ENCODE results near the gene PDGFRB. TPM values are rescaled to one million over a fixed set of nuclear protein-coding genes. Genes with fewer than 3 reads are reported as not detected.
"Not testable (repeated sequence)": the region's sequence is repeated elsewhere in the genome, so short reads cannot be mapped to it uniquely, and the experiment has no call there.

The PDGFRB gene
- polyA plus RNA-seq, 1 donor from 2014 or later, result 0.45 TPM

DNA sequence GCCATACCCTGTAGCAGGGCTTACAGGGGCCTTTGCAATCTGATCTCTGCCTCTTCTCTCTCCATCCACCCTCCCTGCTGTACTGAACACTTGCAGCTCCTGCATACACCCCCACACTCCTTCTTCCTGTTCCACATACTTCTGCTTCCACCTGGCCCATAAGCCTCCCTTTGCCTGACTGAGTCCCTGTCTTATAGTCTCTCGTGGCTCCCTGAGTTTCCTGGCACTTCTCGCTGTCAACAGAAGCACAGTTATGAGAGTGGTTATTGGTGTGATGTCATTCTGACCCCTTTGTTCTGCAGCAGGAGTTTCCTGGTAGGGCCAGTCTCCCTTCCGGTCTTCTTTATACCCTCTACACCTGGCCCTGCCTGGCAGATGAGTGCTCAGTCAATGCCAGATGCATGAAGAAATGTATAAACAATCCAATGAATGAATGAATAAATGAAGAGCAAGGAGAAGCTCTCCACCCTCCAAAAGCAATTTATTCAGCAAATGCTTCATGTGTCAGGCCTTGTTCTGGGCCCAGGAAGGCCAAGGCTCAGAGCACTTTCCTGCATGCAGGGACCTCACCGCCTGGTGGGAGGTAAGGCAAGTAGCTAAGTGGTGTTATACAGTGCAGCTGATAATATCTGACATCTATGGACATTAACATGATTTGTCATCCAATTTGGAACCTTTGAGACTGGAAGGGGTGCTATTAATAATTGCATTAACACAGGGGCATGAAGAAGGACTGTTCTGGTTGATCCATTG, 48.8 kb downstream of the PDGFRB start:
- Mint-ChIP-seq H3K27me3 (no peaks in the 10 kb centered on the region), H3K4me1 (peaks cover 3 to 8% (median 4%) of the 10 kb centered on the region in 3 donors), H3K36me3 (peaks cover 1% of the 10 kb centered on the region), H3K27ac (no peak overlapping the region), H3K4me3 (no peak overlapping the region), H3K9me3 (no peaks in the 10 kb centered on the region)

DNA sequence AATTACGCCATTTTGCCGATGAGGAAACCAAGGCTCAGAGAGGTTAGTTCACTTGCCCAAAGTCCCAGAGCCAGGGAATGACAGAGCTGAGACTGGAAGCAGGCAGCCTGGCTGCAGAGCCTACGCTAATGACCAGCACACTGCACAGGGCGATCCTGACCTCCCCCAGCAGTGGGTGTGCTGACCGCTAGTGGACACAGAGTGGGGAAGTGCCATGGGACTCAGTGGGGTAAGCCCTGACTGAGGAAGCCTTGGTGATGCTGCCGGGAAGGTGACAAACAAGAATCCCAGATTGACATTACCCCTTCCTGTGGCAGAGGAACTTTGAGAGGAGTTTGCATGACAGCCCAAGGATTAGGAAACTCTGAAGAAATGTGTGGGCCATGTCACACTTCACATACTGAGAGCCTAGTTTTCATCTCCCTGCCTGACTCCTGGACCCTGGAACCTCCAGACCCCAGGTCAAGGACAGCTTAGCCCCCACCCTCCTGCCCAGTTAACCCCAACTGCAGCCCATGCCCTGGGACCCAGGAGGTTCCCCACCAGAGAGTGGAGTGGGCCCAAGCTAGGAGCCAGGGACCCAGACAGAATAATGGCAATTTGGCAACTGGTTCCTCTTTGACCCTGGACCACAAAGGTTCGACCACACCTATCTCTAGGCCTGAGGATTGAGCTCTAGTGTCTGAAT, 49.6 kb downstream of the PDGFRB start:
- Mint-ChIP-seq H3K27ac (no peak overlapping the region), H3K4me1 (peaks cover 3 to 9% (median 4%) of the 10 kb centered on the region in 3 donors), H3K4me3 (no peak overlapping the region), H3K27me3 (no peaks in the 10 kb centered on the region), H3K9me3 (no peaks in the 10 kb centered on the region), H3K36me3 (peaks cover 1% of the 10 kb centered on the region)

DNA sequence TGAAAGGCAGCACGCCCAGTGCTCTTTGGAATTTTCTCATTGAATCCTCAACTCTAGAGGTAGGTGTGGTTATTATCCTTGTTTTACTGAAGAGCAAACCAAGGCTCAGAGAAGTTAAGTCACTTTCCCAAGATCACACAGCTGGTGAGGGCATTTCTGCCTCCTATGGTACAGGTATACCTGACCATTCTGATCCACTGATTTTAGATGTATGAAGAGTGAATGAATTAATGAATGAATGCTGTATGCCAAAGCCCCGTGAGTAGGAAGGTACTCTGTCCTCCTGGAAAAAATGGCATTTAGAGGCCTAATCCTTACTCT, 51.1 kb downstream of the PDGFRB start:
- H3K4me1 Mint-ChIP-seq, result peaks cover 3 to 9% (median 4%) of the 10 kb centered on the region in 3 donors
- H3K4me3 Mint-ChIP-seq, result no peak overlapping the region
- H3K27me3 Mint-ChIP-seq, result no peaks in the 10 kb centered on the region
- peaks cover 0 to 2% (median 0%) of the 10 kb centered on the region in 3 donors for H3K9me3 Mint-ChIP-seq
- H3K36me3 Mint-ChIP-seq, result peaks cover 1% of the 10 kb centered on the region
- no peak overlapping the region for H3K27ac Mint-ChIP-seq

DNA sequence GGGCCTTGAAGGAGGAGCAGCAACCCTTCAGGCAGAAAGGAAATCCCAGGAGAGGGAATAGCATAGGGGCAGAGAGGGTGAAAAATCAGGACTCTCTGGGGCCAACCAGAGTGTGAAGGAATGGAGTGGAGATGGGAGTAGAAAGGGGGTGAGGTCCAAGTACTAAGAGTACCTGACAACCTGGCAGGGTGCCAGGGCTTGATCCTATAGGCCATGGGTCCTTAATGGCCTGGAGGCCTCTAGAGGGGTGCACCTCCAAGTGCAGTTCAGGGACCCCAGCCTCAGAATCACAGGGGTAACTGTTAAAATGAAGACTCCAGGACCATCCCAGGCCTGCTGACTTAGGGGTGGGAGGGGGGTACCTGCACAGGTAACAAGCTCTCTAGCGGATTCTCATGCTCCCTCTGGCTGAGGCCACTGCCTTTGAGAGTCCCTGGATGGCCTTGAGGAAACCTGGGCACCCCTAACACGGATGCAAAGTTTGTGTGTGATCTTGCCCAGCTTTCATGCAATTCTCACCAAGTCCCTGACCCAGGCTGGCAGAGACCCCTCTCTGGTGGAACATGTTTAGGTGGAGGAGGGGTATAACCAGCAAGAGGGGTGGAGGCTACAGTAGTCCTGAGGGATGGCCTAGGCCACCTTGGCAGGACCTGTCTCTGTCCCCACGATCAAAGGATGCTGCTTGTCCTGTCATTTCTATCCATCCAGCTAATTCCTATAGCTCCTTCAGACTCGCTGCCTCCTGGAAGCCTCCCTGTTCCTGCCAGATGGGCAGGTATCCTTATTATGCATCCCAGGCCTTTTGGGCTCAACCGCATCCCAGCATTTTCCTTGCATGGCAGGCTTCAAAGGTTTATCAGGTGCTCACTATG, 51.7 kb downstream of the PDGFRB start:
- Mint-ChIP-seq H3K9me3 (peaks cover 0 to 2% (median 0%) of the 10 kb centered on the region in 3 donors), H3K4me1 (peaks cover 3 to 9% (median 4%) of the 10 kb centered on the region in 3 donors), H3K27ac (no peak overlapping the region), H3K4me3 (no peak overlapping the region), H3K27me3 (no peaks in the 10 kb centered on the region), H3K36me3 (peaks cover 1% of the 10 kb centered on the region)

DNA sequence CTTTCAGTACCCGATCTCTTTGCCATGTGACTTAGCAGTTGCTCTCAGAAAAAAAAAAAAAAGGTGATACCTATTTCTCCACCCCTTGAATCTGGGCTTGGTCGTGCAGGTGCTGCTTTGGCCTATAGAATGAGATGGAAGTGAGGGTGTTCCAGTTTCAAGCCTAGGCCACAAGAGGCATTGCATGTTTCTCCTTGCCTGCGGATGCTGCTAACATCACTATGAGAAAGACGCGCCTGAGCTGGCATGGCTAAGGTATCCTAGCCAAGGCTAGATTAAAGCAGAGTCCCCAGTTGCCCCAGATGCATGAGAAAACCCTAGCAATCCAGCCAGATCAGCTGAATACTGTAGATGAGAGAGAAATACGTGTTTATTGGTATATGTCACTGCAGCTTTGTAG, 54.6 kb downstream of the PDGFRB start:
- Mint-ChIP-seq H3K27ac (no peak overlapping the region), H3K4me3 (no peak overlapping the region), H3K27me3 (no peaks in the 10 kb centered on the region), H3K9me3 (peaks cover 0 to 2% (median 0%) of the 10 kb centered on the region in 3 donors), H3K4me1 (peaks cover 4 to 9% (median 5%) of the 10 kb centered on the region in 3 donors), H3K36me3 (no peaks in the 10 kb centered on the region)

DNA sequence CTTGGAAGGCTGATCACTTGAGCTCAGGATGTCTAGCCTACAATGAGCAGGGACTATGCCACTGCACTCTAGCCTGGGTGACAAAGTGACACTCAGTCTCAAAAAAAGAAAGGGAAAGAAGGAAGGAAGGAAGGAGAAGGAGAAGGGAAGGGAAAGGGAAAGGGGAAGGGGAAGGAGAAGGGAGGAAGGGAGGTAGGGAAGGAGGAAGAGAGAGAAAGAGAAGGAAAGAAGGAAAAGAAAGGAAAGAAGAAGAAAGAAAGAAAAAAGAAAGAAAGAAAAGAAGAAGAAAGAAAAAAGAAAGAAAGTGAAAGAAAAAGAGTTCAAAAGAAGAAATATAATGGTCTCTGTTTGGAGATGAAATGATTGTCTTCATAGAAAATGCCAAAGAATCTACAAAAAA, 58.5 kb downstream of the PDGFRB start:
- Mint-ChIP-seq H3K9me3 (peaks cover 0 to 2% (median 0%) of the 10 kb centered on the region in 3 donors), H3K27me3 (no peaks in the 10 kb centered on the region)

DNA sequence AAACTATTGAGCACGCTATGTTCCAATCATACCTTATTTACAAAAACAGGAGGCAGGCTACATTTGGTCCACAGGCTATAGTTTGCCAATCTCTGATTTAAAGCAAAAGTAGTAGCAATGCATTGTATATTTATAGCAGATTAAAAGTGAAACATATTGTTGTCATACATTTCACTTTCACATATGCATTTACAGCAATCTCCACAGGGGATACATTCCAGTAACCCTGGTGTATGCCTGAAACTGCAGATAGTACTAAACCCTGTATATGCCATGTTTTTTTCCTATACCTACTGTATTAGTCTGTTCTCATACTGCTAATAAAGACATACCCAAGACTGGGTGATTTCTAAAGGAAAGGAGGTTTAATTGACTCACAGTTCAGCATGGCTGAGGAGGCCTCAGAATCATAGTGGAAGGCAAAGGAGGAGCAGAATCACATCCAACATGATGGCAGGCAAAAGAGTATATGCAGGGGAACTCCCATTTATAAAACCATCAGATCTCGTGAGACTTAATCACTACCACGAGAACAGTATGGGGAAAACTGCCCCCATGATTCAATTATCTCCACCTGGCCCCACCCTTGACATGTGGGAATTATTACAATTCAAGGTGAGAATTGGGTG, 63.4 kb downstream of the PDGFRB start:
- H3K27me3 Mint-ChIP-seq, result peaks cover 2% of the 10 kb centered on the region
- peak overlapping the region in 1 of 3 donors; percentile 81 for H3K27ac Mint-ChIP-seq

More for the DNA sequence above, 58.5 kb downstream of the PDGFRB start:
- H3K4me3 Mint-ChIP-seq, result no peak overlapping the region
- peaks cover 0 to 2% (median 2%) of the 10 kb centered on the region in 3 donors for H3K4me1 Mint-ChIP-seq
- no peaks in the 10 kb centered on the region for H3K36me3 Mint-ChIP-seq
- H3K27ac Mint-ChIP-seq, result no peak overlapping the region

DNA sequence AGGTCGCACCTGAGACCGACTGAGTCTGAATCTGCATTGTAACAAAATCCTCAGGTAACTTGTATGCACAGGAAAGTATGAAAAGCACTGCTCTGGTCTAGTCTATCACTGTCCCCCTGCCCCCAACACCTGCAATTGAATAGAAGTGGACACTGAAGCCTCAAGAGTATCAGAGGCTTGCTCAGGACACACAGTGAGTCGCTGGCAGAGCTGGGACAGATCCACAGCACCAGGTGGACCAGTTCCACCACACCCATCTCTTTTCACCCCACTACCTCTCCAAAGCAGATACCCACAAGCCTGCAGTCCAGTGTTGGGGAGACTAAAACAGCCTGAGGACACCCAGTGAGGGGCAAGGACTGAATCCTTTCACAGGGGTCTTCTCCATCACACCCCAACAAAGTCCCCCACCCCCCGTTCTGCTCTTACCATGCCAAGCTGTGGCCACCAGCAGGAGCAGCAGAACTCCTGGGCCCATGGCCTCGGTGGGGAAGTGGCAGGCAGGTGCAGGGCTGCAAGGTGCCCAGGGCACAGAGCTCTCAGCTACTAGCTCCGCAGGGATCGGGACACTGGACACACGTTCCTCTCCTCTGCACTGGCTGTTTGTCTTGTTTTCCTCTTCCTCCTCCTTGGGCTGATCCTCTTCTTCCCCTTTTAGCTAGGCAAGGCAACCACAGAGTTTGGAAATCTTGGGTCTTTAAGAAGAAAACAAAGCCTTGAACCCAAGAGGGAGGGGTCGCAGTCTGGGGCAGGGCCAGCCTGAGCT, 69.5 kb downstream of the PDGFRB start, which contains the start of gene CSF1R:
TSS of gene CSF1R (minus strand) at position 605 of the 766 bp plus-strand sequence. CDS start at position 478, 127 bp downstream.
- H3K4me3 Mint-ChIP-seq, result no peak within 1 kb of the TSS
- H3K27ac Mint-ChIP-seq, result no peak within 1 kb of the TSS
- H3K4me1 Mint-ChIP-seq, result peaks cover 10 to 17% (median 12%) of the 10 kb centered on the region in 3 donors
- H3K36me3 Mint-ChIP-seq, result no peaks in the 10 kb centered on the region
- no peaks in the 10 kb centered on the region for H3K9me3 Mint-ChIP-seq
- peaks cover 7% of the 10 kb centered on the region for H3K27me3 Mint-ChIP-seq

More for the DNA sequence above, 63.4 kb downstream of the PDGFRB start:
- no peaks in the 10 kb centered on the region for H3K36me3 Mint-ChIP-seq
- no peak overlapping the region for H3K4me3 Mint-ChIP-seq
- peaks cover 0 to 5% (median 4%) of the 10 kb centered on the region in 3 donors for H3K4me1 Mint-ChIP-seq
- no peaks in the 10 kb centered on the region for H3K9me3 Mint-ChIP-seq

DNA sequence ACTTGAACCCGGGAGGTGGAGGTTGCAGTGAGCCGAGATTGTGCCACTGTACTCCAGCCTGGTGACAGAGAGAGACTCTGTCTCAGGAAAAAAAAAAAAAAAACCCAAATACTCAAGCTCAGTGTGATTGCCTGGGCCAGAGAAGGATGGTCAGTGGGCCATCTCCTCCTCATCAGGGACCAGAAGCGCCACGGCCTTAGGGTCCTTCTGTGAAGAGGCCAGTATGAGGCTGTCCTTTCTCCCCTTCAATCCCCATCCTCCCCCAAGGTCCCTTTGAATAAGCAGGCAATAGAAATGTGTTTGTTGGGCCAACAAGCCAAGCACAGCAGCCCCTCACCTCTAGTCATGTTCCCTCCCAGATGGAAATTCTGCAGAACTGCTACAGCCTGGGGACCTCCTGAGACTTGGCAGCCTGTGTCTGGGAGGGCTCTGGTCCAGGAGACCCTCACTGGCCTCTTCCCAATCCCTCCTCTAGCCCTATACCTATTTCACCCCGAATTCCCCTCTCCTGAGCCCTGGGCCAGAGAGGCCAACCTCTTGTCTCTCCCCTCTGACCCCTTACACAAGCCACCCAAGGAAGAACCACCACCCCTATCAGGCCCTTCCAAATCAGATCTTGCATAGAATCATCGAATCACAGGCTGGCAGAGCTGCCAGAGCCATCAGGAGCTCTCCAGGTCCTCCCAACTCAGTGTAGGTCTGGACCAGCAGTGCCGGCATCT, 70.3 kb downstream of the PDGFRB start:
- H3K27me3 Mint-ChIP-seq, result peaks cover 7% of the 10 kb centered on the region
- H3K27ac Mint-ChIP-seq, result no peak overlapping the region
- H3K4me3 Mint-ChIP-seq, result no peak overlapping the region

DNA sequence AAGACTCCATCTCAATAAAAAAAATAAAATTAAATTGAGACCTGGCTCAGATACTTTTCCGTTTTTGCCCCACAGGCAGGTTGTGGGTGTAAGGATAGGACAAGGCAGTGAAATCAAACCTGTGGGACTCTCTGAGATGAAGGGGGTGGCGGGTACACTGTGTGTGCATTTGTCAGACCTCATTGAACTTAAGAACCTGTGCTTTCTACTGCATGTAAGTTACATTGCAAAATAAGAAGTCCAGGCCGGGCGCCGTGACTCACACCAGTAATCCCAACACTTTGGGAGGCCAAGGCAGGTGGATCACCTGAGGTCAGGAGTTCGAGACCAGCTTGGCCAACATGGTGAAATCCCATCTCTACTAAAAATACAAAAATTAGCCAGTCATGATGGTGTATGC, 70.9 kb downstream of the PDGFRB start:
- not testable (repeated sequence) for H3K27me3 Mint-ChIP-seq, H3K27ac Mint-ChIP-seq

More for the DNA sequence above, 70.3 kb downstream of the PDGFRB start:
- no peaks in the 10 kb centered on the region for H3K36me3 Mint-ChIP-seq
- H3K4me1 Mint-ChIP-seq, result peaks cover 11 to 17% (median 13%) of the 10 kb centered on the region in 3 donors
- no peaks in the 10 kb centered on the region for H3K9me3 Mint-ChIP-seq

DNA sequence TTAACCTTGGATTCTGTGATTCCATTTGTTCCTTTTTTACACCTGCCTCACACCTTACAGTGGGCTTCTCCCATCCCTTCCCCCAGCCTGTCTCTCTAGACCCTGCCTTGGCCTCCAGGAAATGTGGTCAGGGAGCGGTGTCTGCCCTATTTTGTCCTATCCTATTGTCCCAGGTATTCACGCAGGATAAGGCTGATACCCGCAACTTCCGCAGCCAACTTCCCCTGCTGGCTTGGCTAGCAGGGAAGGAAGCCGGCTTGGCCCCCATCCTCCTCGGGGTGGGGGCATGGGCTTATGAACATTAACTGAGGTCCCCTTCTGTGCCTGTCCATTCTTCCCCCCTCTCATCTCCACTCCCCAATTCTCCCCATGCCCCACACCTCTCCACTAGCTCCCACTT, 72.8 kb downstream of the PDGFRB start:
- H3K9me3 Mint-ChIP-seq, result no peaks in the 10 kb centered on the region
- peak overlapping the region in 1 of 4 donors; percentile 33 for H3K4me3 Mint-ChIP-seq
- no peak overlapping the region for H3K27ac Mint-ChIP-seq
- H3K4me1 Mint-ChIP-seq, result peaks cover 11 to 13% (median 13%) of the 10 kb centered on the region in 3 donors
- H3K36me3 Mint-ChIP-seq, result no peaks in the 10 kb centered on the region
- H3K27me3 Mint-ChIP-seq, result peaks cover 5% of the 10 kb centered on the region

More for the DNA sequence above, 70.9 kb downstream of the PDGFRB start:
- H3K4me1 Mint-ChIP-seq, result peaks cover 11 to 17% (median 13%) of the 10 kb centered on the region in 3 donors
- not testable (repeated sequence) for H3K4me3 Mint-ChIP-seq, H3K9me3 Mint-ChIP-seq, H3K36me3 Mint-ChIP-seq

DNA sequence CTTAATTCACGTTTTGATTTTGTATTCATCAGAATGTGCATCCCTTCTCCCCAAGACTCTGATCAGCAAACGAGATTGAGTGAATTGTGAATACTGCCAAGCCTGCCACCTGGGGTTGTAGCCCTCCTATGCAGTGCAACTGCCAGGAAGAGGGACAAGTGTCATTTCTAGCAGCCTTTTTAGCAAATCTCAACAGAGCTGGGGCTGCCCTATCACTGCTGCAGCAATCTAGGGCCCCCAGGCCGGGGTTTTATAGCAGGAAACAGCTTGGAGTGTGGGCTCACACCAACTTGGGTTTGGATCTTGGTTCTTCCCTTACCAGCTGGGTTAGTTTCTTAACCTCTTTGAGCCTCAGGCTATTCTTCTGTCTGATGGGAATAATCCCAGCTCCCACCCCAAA, 73.3 kb downstream of the PDGFRB start:
- peak overlapping the region in 2 of 4 donors; percentile 65 to 86 for H3K4me3 Mint-ChIP-seq
- peaks cover 5% of the 10 kb centered on the region for H3K27me3 Mint-ChIP-seq
- peaks cover 11 to 13% (median 13%) of the 10 kb centered on the region in 3 donors for H3K4me1 Mint-ChIP-seq
- H3K9me3 Mint-ChIP-seq, result no peaks in the 10 kb centered on the region
- no peaks in the 10 kb centered on the region for H3K36me3 Mint-ChIP-seq
- H3K27ac Mint-ChIP-seq, result peak overlapping the region in 1 of 3 donors; percentile 15

DNA sequence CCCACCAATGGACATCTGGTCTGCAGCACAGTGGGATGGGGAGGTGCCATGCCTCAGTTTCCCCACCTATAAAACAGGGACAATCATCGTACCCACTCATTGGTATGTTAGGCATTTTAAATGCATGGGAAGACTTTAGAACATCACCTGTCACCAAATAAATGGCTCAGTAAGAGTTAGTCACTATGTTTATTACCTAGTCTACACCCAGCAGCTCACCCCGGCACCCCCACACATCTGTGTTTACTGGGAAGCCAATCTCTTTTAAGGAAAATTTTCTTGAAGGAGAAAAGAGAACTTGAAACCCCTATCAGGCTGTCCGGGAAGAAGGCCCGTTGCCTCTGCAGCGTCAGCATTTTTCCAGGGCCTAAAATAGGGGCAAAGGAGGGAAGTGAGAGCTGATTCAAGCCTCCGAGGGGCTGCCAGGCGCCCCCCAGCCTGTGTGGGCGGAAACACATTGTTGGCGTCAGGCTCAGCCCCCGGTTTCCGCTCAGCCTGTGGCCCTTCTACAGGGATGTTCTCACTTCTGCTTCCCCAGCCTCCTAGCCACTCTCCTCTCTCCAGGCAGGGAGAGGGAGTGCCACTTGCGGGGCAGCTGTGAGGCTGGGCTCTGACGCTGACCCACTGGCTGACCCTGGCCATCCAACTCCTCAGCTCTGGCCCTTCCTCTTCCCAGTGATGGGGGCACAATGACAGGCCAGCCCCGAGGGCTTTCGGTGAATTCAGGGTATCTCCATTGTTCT, 73.9 kb downstream of the PDGFRB start:
- H3K9me3 Mint-ChIP-seq, result no peaks in the 10 kb centered on the region
- H3K36me3 Mint-ChIP-seq, result no peaks in the 10 kb centered on the region
- peaks cover 11 to 13% (median 13%) of the 10 kb centered on the region in 3 donors for H3K4me1 Mint-ChIP-seq
- peak overlapping the region in 2 of 3 donors; percentile 15 to 35 for H3K27ac Mint-ChIP-seq
- H3K27me3 Mint-ChIP-seq, result peaks cover 5% of the 10 kb centered on the region
- peak overlapping the region in 2 of 4 donors; percentile 65 to 86 for H3K4me3 Mint-ChIP-seq
